HG03139 (cell line): ENCODE data around the gene C14orf93.

Source experiments
- ATAC-seq: cut with Tn5 transposase; IDR thresholded peaks from one replicate; pipeline ENCODE4 v1.9.1; 2021; ENCODE audit not compliant: unreplicated experiment

The C14orf93 gene, protein sequence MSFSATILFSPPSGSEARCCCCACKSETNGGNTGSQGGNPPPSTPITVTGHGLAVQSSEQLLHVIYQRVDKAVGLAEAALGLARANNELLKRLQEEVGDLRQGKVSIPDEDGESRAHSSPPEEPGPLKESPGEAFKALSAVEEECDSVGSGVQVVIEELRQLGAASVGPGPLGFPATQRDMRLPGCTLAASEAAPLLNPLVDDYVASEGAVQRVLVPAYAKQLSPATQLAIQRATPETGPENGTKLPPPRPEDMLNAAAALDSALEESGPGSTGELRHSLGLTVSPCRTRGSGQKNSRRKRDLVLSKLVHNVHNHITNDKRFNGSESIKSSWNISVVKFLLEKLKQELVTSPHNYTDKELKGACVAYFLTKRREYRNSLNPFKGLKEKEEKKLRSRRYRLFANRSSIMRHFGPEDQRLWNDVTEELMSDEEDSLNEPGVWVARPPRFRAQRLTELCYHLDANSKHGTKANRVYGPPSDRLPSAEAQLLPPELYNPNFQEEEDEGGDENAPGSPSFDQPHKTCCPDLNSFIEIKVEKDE

DNA sequence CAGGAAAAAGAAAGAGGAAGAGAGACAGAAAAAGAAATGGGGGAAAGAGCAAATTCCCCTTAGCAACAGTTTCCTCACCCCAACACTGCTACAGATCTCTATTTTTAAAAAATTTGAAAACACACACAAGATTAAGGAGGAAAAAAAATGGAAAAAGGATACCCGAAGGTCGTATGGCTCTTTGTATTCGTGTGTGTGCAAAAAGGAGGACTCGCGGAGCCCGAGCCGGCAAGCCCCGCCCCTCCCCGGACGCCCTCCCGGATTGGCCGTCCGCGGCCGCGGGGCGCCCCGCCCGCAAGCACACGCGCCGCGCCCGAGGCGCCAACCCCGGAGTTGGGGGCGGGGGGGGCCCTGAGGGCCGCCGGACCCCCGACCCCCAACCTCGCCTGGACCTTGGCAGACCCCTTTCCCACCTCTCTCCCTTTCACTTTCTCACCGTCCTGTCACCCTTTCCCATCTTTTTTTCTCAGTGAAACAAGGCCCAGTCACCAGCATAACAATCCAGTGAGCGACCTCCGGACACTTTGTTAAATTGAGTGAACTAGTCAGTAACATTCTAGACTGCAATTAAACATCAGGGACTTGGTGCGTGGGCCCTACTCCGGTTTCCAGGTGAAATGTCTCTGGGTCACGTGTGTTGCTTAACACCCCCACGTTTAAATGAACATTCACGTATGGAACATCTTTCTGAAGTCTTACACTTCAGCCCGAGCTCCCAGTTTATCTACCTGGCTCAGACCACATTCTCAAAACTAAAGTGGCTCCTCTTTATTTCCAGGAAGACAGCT is at the start of gene C14orf93:
Gene C14orf93 (minus strand): TSS at position 205 of the 788 bp plus-strand sequence. CDS start 11,120 bp downstream, outside the sequence.
- no peak for ATAC-seq

DNA sequence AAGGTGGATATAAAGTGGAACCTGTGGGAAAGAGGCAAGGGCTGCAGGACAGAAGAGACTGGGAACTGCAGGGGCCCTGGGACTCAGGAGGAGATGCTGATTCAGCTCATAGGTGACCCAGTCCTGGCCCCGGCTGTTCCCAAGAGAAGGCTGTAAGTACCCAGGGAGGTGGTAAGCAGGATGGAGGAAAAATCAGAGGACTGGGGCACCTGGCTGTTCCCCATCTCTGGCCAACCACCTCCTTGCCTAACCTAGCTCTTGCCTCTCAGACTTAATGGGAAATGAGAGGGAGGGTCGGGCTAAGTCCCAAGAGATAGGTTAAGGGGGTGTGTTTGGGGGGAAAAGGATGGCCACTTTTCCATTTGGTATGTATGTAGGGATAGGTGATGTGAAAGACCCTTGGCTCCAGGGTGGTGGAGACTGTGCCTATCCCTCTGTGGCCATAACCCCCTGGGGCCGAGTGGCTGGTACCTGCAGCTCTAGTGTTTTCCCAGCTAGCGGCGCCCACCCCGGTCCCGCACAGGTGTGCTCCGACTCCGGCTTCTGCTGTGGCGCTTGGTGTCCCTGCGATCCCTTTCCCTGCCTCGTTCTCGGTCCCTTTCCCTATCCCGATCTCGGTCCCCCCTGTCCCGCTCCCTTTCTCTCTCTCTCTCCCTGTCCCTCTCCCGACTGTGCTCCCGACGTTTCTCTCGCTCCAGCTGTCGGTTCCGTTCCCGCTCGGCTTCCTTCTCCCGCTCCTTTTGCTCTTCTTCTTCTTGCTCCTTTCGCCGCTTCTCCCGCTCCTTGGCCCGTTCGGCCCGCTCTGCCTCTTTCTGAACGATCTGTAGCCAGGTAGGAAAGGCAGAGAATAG is 48.9 kb upstream of the C14orf93 start:
- no peak for ATAC-seq

DNA sequence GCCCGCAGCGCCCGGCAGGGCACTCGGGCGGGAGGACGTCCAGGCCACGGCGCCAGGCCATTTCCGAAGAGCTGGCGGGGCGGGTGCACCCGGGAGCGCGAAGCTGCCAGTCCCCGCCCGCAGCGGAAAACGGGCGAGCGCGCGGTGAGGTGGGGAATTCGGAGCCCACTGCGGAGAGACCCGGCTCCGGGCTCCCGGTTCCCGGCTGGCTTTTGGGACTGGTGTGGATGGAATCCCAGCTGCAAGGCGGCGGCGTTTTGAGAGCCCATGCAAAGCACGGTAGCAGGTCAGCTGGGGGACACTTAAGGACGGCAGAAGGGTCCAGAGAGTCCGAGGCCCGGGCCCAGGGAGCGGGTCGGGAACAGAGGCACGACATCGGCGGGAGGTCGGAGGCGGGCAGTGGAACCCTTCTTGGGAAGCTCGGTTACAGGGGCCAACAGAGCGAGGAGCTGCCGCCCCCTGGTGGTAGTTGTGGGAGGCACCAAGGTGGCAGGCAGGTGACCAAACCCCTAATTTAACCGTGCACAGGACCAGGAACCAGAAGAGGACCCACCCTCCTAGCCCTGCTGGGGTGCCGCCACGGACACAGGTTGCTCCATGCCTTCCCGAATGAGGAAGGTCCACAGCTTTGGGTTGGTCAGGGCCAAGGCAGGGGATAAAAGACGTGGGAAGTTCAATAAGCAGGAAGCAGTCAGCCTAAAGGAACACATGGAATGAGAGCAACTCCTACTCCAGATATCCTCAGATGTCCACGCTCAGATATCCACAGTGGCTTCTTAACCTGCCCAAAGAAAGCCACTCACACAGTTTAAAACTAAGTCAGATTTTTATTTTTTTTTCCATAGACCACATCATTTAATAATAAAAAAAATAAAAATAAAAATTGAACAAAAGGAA is 48.1 kb upstream of the C14orf93 start:
- ATAC-seq = peak; percentile 47

DNA sequence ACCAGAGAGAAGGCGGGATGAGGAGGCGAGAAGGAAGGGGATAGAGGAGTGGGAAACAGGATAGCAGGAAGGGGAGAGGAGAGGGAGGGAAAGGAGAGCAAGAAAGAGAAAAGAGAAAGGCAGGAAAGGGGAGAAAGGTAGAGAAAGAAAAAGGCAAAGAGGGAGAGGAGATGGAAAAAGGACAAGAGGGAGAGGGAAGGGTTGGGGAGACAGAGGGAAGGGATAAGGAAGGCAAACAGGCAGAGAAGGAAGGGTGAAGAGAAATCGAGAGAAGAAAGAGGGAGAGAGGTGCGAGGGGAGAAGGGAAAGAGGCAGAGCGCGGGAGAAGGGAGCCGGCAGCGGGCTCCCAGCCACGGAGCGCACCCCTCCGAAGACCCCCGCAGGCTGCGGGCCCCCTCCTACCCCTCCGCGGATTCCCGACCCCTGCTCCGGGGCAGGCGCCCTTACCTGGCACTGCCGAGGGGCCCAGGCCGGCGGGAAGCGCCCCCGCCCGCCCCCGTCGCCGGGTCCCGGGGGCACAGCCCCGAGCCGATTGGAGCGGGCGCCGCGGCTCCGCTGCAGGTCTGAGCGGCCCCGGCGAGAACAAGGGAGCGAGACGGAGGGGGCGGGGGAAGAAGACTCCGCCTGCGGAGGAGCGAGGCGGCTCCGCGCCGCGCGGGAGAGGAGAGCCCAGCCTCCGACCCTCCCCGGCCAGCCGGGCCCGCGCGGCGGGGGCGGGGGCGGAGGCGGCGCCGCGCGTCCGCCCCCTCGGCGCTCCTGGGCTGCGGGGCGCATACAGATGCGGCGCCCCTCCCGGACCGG is 47.2 kb upstream of the C14orf93 start, which contains the start of gene CDH24:
Gene CDH24 (minus strand): TSS at position 565 of the 801 bp plus-strand sequence. CDS start 1,787 bp downstream, outside the sequence.
- no peak for ATAC-seq

DNA sequence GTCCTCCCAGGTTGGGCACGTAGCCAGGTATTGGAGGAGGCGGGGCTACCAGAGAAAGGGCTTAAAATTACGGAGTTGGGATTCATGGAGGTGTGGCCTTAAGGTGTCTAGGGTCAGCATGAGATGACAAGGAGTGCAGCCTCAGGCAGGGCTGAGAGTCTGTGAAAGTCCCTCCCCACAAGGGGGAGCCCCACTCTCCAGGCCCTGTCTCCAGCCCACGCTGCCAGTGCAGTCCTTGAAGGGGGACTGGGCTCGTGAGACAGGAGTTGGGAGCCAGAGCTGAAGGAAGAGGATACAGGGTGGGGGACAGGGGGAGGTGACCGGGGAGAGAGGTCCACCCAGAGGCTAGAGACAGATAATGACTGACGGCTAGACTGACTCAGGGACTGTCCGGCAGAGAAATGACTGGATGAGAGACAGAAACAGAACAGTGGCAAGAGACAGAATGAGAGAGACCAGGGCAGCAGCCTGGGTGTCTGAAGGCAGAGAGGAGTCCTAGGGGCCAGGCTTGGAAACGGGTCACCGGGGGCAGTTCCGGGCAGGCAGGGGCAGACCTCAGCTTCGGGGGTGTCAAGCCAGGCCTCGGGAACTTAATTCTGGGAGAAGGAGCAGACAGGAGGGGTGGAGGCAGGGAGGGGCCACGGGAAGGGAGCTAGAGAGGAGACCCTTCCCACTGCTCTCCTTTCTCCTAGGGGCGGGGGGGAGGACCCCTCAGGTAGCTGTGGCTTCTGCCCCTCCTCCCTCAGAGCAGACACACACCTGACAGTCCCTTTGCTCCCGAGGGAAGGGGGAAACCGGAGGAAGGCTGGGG is 46.4 kb upstream of the C14orf93 start:
- ATAC-seq = peak; percentile 42

DNA sequence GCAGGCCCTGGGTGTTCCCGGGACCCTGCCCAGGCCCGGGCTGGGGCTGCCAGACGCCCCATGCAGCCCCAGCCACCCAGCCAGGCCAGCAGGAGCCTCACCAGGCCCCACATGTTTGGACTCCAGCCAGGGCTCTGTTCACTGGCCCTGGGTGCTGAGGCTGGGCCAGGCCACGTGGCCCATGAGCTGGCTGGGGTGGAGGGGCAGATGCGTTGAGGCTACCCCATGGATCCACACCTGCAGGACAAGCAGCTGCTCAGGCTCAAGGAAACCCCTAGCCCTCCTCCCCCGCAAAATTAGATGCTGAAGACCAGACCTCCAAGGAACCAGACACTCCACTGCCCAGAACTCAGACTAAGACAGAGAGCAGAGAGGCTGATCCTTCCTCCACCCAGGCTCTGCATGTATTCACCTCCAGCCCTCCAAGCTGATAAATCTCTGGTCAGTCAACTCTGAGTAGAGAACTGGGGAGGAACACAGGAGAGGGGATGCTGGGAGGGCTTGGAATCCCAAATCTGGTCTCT is 45.7 kb upstream of the C14orf93 start:
- no peak for ATAC-seq

DNA sequence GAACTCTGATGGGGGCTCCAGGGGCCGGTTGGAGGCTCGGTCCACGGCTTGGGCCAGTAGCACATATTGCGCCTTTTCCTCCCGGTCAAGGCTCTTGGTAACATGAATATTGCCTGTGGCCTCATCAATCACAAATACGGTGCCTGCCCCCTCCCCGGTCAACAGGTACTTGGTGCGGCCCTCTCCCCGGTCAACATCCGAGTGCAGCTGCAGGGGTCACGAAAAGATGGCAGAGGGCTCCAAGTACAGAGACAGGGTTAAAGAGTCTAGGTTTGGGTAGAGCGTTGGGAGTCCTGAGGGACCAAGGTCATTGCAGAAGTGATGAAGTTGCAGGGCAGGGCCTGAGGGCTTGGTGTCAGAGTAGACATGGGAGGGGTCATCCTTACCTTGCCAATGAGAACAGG is 45.2 kb upstream of the C14orf93 start:
- no peak for ATAC-seq

DNA sequence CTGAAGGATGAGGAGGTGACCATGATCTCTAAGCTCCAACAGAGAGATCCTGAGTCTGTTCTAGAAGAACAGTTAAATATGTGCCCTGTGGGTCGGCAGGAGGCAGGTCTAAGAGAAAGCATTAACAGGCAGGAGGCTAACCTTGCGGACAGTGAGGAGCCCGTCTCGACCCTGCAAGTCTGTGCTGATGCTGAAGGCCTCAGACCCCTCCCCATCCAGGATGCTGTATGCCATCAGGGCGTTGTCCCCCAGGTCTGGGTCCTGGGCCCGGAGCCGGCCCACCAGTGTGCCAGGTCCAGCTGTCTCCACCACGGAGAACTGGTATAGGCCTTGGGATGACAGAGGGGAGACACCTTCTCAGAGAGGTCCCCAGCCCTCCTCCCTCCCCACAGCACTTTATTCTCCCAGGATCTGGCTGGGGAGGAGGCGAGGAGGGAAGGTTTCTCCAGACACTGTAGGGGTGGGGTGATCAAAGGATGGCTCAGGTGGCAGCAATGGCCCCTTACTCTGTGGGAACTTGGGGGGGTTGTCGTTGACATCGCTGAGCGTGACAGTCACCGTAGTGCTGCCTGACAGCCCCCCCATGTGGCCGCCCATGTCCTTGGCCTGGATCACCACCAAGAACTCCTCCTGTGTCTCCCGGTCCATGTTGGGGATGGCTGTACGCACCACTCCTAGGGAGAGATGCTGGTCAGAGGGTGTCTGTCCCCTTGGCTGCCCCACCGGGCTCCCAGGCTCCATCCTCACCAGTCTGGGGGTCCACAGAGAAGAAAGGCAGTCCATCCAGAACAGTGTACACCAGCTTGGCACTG is 44.3 kb upstream of the C14orf93 start:
- no peak for ATAC-seq

DNA sequence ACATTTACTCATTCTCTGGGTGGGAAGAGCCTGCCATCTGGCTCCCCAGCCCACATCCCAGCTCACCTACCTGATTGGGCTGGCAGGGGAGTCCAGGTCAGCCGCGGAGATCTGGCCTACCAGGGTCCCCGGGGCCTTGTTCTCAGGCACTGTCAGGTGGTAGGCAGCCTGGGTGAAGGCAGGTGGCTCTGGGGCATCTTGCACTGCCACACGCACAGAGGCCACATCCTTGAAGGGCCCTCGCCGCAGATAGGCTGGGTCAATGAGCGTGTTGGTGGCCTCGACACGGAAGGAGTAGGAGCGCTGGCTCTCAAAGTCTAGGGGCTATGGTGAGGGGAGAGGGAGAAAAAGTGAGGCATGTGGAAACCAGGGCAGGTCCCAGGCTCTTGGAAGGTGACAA is 43.5 kb upstream of the C14orf93 start:
- no peak for ATAC-seq

DNA sequence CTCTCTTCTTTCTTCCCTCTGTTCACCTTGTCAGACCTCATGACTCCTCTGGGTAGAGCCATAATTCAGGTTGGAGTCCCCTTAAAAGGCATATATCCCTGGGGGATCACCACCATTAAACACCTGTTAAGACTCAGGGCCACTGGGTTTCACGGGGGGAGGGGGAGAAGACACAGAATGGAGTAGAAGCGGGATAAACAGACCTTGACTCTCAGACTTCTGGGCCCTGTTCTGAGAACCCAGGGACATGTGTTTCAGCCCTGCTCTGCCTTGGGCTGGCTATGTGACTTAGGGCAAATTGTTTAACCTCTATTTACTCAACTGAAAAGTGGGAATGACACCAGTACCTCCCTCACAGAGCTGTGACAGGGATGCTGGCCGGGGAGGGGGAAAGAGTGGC is 42.7 kb upstream of the C14orf93 start:
- no peak for ATAC-seq

DNA sequence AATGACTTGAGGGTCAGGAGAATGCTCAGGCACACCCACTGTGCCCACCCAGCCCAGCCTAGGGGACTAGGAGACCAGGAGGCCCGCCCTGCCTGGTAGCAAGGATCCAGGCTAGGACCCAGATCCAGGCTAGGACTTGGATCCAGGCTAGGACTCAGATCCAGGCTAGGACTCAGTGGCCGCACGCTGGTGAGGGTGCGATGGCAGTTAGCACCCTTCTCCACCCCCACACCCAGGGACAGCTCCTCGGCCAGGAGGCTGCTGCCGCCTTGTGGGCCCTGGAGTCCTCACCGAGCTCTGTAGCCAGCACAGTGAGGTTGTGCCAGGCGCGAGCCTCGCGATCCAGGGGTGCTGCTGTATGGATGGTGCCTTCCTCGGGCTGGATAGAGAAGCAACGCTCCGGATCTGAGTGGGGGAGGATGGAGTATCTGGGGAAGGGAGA is 42.3 kb upstream of the C14orf93 start:
- no peak for ATAC-seq

DNA sequence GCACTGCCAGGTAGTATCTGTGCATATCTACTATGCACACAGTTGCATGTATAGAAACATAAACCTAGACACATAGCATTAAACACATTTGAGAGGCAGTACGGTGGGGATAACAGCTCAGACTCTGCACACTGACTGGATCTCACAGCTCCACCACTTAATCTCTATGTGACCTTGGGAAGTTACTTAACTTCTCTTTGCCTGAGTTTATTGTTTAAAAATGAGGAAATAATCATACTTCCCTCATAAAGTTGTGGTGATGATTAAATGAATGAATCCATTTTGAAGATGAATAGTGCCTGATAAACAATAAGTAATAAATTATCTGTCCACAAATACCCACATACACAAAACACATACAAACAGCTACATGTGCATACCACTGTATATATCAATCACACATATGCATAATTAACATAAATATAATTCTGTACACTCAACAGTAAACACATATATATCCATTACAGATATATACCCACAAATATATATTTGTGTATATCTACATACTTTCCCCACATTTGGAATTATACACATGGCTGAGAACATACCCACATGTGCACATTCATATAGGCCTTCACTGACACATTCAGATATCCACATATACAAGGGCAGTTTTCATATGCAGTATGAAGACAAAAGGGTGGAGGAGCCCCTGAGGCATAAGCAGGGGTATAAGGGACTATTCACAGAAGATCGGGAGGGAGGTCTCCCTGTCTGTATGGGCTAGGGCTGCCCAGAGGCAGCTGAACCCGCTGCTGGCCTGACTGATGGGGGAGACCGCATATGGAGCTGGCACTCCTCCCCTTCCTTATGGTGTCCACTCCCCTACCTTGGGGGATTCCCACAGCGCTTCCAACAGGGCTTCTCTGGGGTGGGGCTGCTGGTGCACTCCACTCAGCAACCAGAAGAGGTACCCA is 41.5 kb upstream of the C14orf93 start:
- ATAC-seq = no peak

DNA sequence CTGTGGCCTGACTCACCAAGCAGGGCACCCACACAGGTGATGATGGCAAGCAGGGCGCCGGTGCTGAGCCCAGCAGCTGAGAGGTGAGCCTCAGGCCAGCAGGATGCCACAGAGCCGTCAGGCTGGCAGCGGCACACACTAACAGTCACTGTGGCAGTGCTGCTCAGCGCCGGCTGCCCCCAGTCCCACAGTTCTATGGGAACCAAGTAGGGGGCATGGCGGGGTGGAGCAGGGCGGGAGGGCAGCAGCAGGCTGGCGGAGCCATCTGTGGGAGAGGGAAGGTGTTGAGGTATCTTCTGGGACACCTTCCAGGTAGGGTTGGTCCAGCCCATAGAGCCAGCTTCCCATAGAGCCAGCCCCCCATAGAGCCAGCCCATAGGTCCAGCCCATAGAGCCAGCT is 39.1 kb upstream of the C14orf93 start:
- ATAC-seq = no peak

DNA sequence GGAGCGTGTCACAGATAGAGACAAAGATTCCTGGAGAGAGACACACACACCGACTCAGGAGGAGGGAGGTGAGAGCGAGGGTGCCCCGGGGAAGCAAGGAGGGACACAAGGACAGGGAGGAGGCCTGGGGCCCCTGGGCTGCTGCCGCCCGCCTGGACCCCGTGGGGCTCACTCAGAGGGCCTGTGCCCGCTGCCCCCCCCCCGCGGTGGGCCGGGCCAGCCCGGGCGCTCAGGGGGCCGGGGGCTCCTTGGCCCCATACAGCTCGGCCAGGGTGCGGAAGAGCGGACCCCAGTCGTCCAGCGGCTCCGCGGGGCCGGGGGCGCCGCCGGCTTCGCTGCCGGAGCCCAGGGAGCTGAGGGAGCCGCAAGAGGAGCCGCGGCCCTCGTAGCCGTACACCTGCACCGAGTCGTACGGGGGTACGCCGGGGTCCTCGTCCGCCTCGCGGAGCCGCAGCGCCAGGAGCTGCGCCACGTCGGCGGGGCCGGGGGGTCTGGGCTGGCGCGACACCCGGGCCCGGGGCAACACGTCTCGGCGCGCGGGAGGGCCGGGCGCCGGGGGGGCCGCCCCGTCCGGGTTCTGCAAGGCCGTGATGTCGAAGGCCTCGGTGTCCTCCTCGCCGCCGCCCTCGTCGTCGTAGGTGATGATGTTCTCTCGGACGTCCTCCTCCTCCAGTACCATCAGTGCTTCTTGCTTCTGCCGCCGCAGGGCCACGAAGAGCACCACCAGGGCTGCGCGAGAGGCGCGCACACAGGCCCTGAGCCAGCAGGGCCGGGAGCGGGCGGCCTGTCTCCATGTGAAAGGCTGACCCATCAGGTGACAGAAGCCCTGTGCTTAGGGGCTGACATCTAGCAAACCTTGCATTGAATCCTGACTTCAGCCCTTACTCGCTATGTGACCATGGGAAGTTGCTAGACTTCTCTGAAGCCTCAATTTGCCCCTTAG is 38.1 kb upstream of the C14orf93 start:
- no peak for ATAC-seq
